Vagina (tissue), 2 donors: ENCODE measurements around the gene QSOX1. TPM values are rescaled to one million over a fixed set of nuclear protein-coding genes. Genes with fewer than 3 reads are reported as not detected.

Experiments
- DNase-seq, 2 donors: peaks; one replicate each; pipeline ENCODE4 v3.0.0-alpha.2; 2017; ENCODE audit errors: extremely low spot score in 2 of 2
- H3K27ac ChIP-seq: fragments of 200-600 bp; sonication (generic); one replicate; pipeline ENCODE4 v1.5.1; 2019
- H3K27me3 ChIP-seq: fragments of 200-600 bp; sonication (generic); one replicate; pipeline ENCODE4 v1.5.1; 2019
- H3K36me3 ChIP-seq, 2 donors: fragments of 200-600 bp; sonication (generic); one replicate each; pipeline ENCODE4 v1.5.1; 2017 to 2019
- H3K4me1 ChIP-seq: fragments of 200-600 bp; sonication (generic); one replicate; pipeline ENCODE4 v1.5.1; 2019
- H3K4me3 ChIP-seq, 2 donors: fragments of 200-600 bp; sonication (generic); 1 replicate in 1 of 2; 2 replicates in 1 of 2; pipeline ENCODE4 v1.5.1; 2016 to 2019
- H3K9me3 ChIP-seq: fragments of 200-600 bp; sonication (generic); one replicate; pipeline ENCODE4 v1.5.1; 2019
- CTCF ChIP-seq, 3 experiments: fragments of 450-650 bp in 2 of 3; fragments of 200-600 bp in 1 of 3; sonication (generic) in 1 of 3; IDR thresholded peaks; one replicate each; pipeline ENCODE4 v1.5.1; 2017 to 2019; ENCODE audit warnings: antibody characterized with exemption in 3 of 3, mild to moderate bottlenecking in 2 of 3, moderate library complexity in 2 of 3
- POLR2A ChIP-seq, 2 donors: fragments of 450-650 bp; IDR thresholded peaks; one replicate each; pipeline ENCODE4 v1.6.1; 2017; ENCODE audit warnings: antibody characterized with exemption in 2 of 2, mild to moderate bottlenecking in 2 of 2, moderate library complexity in 2 of 2
- POLR2AphosphoS5 ChIP-seq, 2 donors: sonication (generic); formaldehyde crosslinking; IDR thresholded peaks; one replicate each; pipeline ENCODE4 v1.9.0; 2017; ENCODE audit warnings: antibody characterized with exemption in 2 of 2, mild to moderate bottlenecking in 2 of 2, low read depth in 1 of 2; ENCODE audit not compliant: insufficient read depth in 1 of 2
- intact Hi-C: fragments of 100-400 bp; cut with DNase I; formaldehyde crosslinking; loops from one replicate; pipeline ENCODE4 v1.15.1; 2023
- total RNA-seq: library from RNA; depleted of rRNA; stranded (reverse); fragments of >200 nt; gene quantifications from one replicate; pipeline ENCODE4 v1.2.3, GENCODE V29; 2016

The QSOX1 gene
- total RNA-seq, 1 donor from 2014 or later = 103 TPM

- Histone ChIP-seq H3K36me3 (no peaks in the 10 kb centered on the region), H3K27me3 (peaks cover 21% of the 10 kb centered on the region), H3K4me3 (no peak overlapping the region), H3K9me3 (no peaks in the 10 kb centered on the region), H3K4me1 (peaks cover 17% of the 10 kb centered on the region), H3K27ac (no peak overlapping the region)
- no peak for DNase-seq
- intact Hi-C loops = no loop called here
- TF ChIP-seq POLR2A (IDR thresholded peaks at IDR 0.05) (no peak), POLR2AphosphoS5 (IDR thresholded peaks at IDR 0.05; ENCODE audit: insufficient read depth in 1 of 2, low read depth in 1 of 2) (no peak), CTCF (IDR thresholded peaks at IDR 0.05) (no peak)
Measured at GRCh38 chr1:180225403-180225802, 70.7 kb downstream of the QSOX1 start.

- intact Hi-C loops = no loop called here
- Histone ChIP-seq H3K27me3 (peaks cover 31% of the 10 kb centered on the region), H3K4me3 (no peak overlapping the region), H3K36me3 (no peaks in the 10 kb centered on the region), H3K9me3 (no peaks in the 10 kb centered on the region), H3K27ac (no peak overlapping the region), H3K4me1 (peaks cover 33% of the 10 kb centered on the region)
- no peak for TF ChIP-seq POLR2A (IDR thresholded peaks at IDR 0.05)
- TF ChIP-seq CTCF (IDR thresholded peaks at IDR 0.05) = no peak
- no peak for TF ChIP-seq POLR2AphosphoS5 (IDR thresholded peaks at IDR 0.05; ENCODE audit: insufficient read depth in 1 of 2, low read depth in 1 of 2)
- no peak for DNase-seq
Measured at GRCh38 chr1:180227861-180228647, 73.4 kb downstream of the QSOX1 start.

- peaks cover 41% of the 10 kb centered on the region for H3K4me1 ChIP-seq
- TF ChIP-seq POLR2A (IDR thresholded peaks at IDR 0.05) = no peak
- TF ChIP-seq POLR2AphosphoS5 (IDR thresholded peaks at IDR 0.05; ENCODE audit: insufficient read depth in 1 of 2, low read depth in 1 of 2) = no peak
- no peak for TF ChIP-seq CTCF (IDR thresholded peaks at IDR 0.05)
Measured at GRCh38 chr1:180228648-180229482, 74.2 kb downstream of the QSOX1 start.

DNA sequence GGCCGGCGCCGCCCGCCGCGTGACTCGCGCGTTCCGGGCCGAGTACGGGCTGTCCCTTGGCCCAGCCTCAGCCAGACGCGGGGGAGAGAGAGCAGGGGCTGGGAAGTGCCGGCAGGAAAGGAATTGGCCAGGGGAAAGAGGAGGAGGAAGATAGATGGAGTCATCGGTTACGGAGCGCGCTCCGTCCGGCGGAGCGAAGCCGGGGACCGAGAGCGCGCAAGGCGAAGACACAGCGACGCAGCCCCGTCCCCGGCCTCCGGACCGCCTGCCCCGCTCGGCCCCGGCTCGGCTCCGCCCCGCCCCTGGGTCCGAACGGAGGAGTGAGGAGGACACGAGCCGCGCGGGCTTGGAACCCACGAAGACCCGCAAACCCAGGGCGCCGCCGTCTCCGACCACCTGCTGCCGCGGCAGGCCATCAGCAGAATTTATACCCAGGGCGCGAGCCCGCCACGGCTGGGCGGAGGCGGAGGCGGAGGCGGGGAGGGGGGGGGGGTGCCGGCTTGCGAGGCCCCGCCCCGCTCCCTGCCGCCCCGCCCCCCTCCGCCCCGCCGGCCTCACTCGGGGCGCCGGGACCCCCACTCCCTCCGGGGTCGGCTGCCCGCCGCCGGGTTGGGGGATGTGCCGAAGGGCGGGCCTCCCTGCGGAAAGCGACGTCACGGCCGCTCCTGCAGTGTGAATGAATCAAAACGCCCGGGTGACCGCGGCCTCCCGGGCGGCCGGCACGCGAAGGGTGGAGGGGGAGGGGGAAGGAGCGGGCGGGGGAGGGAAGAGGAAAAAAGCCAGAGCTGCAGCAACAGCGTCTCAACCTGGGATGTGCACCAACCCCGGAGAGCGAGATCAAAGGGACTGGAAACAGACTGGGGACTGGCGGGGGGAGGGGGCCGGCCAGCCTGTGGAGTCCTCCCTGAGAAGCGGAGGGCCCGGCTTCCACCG, 75.1 kb downstream of the QSOX1 start, which contains the start of gene LHX4:
Gene LHX4, plus strand, starts transcription at position 782 of the 933 bp plus-strand sequence. CDS start 266 bp downstream, outside the sequence.
- H3K27ac ChIP-seq = no peak within 1 kb of the TSS
- H3K27me3 ChIP-seq = peaks cover 44% of the 10 kb centered on the region
- no peak for DNase-seq
- no peaks in the 10 kb centered on the region for H3K9me3 ChIP-seq
- H3K4me1 ChIP-seq = peaks cover 49% of the 10 kb centered on the region
- H3K36me3 ChIP-seq = no peaks in the 10 kb centered on the region
- intact Hi-C loops = no loop called here
- H3K4me3 ChIP-seq = peak within 1 kb of the TSS; percentile 52 to 66
- TF ChIP-seq CTCF (IDR thresholded peaks at IDR 0.05) (no peak), POLR2A (IDR thresholded peaks at IDR 0.05) (no peak), POLR2AphosphoS5 (IDR thresholded peaks at IDR 0.05; ENCODE audit: insufficient read depth in 1 of 2, low read depth in 1 of 2) (no peak)

More at GRCh38 chr1:180228648-180229482, 74.2 kb downstream of the QSOX1 start:
- H3K27ac ChIP-seq = no peak overlapping the region
- H3K4me3 ChIP-seq = peak overlapping the region; percentile 52 to 66
- no peaks in the 10 kb centered on the region for H3K36me3 ChIP-seq
- no peak for DNase-seq
- H3K27me3 ChIP-seq = peaks cover 38% of the 10 kb centered on the region
- intact Hi-C loops = no loop called here
- H3K9me3 ChIP-seq = no peaks in the 10 kb centered on the region
